Liver (tissue), 9 donors: ENCODE measurements around the gene PLEKHA6. TPM values are rescaled to one million over a fixed set of nuclear protein-coding genes. Genes with fewer than 3 reads are reported as not detected.
"Not testable (repeated sequence)": the region's sequence is repeated elsewhere in the genome, so short reads cannot be mapped to it uniquely, and the experiment has no call there.

Source experiments
- DNase-seq: peaks from one replicate; pipeline ENCODE4 v3.0.0-alpha.2; 2017; ENCODE audit warnings: low spot score
- H3K27ac ChIP-seq, 2 donors: one replicate each; pipeline ENCODE4 v1.7.0; 2013; ENCODE audit warnings: inconsistent platforms in 2 of 2, low read length in 2 of 2, control low read depth in 1 of 2, low read depth in 1 of 2, mild to moderate bottlenecking in 1 of 2
- H3K27me3 ChIP-seq, 4 donors: one replicate each; pipeline versions ENCODE4 v1.6.1 to v1.7.0; 2013; ENCODE audit warnings: low read length in 3 of 4, inconsistent platforms in 1 of 4, mild to moderate bottlenecking in 1 of 4, moderate library complexity in 1 of 4; ENCODE audit not compliant: control insufficient read depth in 4 of 4, insufficient read depth in 4 of 4
- H3K36me3 ChIP-seq, 4 donors: one replicate each; pipeline versions ENCODE4 v1.6.1 to v1.7.0; 2013; ENCODE audit warnings: low read length in 3 of 4, mild to moderate bottlenecking in 3 of 4, low read depth in 1 of 4, moderate library complexity in 1 of 4; ENCODE audit not compliant: control insufficient read depth in 4 of 4, insufficient read depth in 3 of 4
- H3K4me1 ChIP-seq, 4 donors: one replicate each; pipeline versions ENCODE4 v1.6.1 to v1.7.0; 2013; ENCODE audit warnings: low read length in 3 of 4, mild to moderate bottlenecking in 3 of 4, moderate library complexity in 1 of 4; ENCODE audit not compliant: control insufficient read depth in 4 of 4, insufficient read depth in 4 of 4
- H3K4me3 ChIP-seq, 3 donors: one replicate each; pipeline versions ENCODE4 v1.6.1 to v1.7.0; 2013; ENCODE audit warnings: low read length in 3 of 3, control low read depth in 1 of 3, low read depth in 1 of 3, mild to moderate bottlenecking in 1 of 3
- H3K9ac ChIP-seq, 2 donors: one replicate each; pipeline ENCODE4 v1.7.0; 2013; ENCODE audit warnings: low read length in 2 of 2, mild to moderate bottlenecking in 2 of 2, moderate library complexity in 2 of 2, control low read depth in 1 of 2, low read depth in 1 of 2
- H3K9me3 ChIP-seq, 4 donors: one replicate each; pipeline versions ENCODE4 v1.6.1 to v1.7.0; 2013; ENCODE audit warnings: low read length in 3 of 4; ENCODE audit not compliant: control insufficient read depth in 4 of 4
- EGR1 ChIP-seq, 2 donors: IDR thresholded peaks; 2 replicates each; pipeline ENCODE4 v1.6.1; 2016 to 2018; ENCODE audit warnings: antibody characterized with exemption in 2 of 2, low read depth in 2 of 2
- FOXA2 ChIP-seq: IDR thresholded peaks from 2 replicates; pipeline ENCODE4 v1.6.1; 2016; ENCODE audit warnings: antibody characterized with exemption
- GABPA ChIP-seq, 2 donors: IDR thresholded peaks in 1 of 2; conservative IDR thresholded peaks in 1 of 2; 2 replicates each; pipeline ENCODE4 v1.6.1; 2016; ENCODE audit warnings: antibody characterized with exemption in 2 of 2, mild to moderate bottlenecking in 1 of 2, moderate library complexity in 1 of 2
- HNF4A ChIP-seq, 2 donors: conservative IDR thresholded peaks; 2 replicates each; pipeline ENCODE4 v1.6.1; 2016; ENCODE audit warnings: antibody characterized with exemption in 2 of 2, mild to moderate bottlenecking in 2 of 2
- HNF4G ChIP-seq: IDR thresholded peaks from 2 replicates; pipeline ENCODE4 v1.6.1; 2016; ENCODE audit warnings: antibody characterized with exemption
- JUND ChIP-seq, 2 donors: IDR thresholded peaks; 2 replicates each; pipeline ENCODE4 v1.6.1; 2016; ENCODE audit warnings: antibody characterized with exemption in 2 of 2
- NR2F2 ChIP-seq: IDR thresholded peaks from 2 replicates; pipeline ENCODE4 v1.6.1; 2016; ENCODE audit warnings: antibody characterized with exemption
- RAD21 ChIP-seq, 2 donors: IDR thresholded peaks; 2 replicates each; pipeline ENCODE4 v1.6.1; 2016; ENCODE audit warnings: antibody characterized with exemption in 2 of 2, mild to moderate bottlenecking in 2 of 2
- SP1 ChIP-seq: IDR thresholded peaks from 2 replicates; pipeline ENCODE4 v1.6.1; 2018; ENCODE audit warnings: antibody characterized with exemption, mild to moderate bottlenecking
- YY1 ChIP-seq: IDR thresholded peaks from 2 replicates; pipeline ENCODE4 v1.6.1; 2016; ENCODE audit warnings: antibody characterized with exemption, mild to moderate bottlenecking
- WGBS: extraction: QIAGEN DNeasy Blood & Tissue Kit; methylation state at CpG from one replicate; pipeline ENCODE4 v1.1.7; 2013; 5-methylcytosine and 5-hydroxymethylcytosine counted together
- polyA plus RNA-seq, 2 donors: library from polyadenylated mRNA; stranded (reverse) in 1 of 2; unstranded in 1 of 2; fragments of 200-250 nt in 1 of 2; fragments of >200 nt in 1 of 2; fragmentation: Nextera tagmentation in 1 of 2; extraction: Ambion mirVana in 1 of 2; gene quantifications; one replicate each; pipeline versions ENCODE4 v1.2.1 to v1.2.3, GENCODE V29; 2013 to 2015
- total RNA-seq, 2 donors: library from RNA; depleted of rRNA; stranded (reverse); fragments of >200 nt; gene quantifications; one replicate each; pipeline ENCODE4 v1.2.3, GENCODE V29; 2014
- TF ChIP-seq, protein P1 (sequence below): IDR thresholded peaks from 2 replicates; pipeline ENCODE4 v1.6.1; 2016; ENCODE audit warnings: antibody characterized with exemption
- TF ChIP-seq, protein P2 (sequence below): IDR thresholded peaks from 2 replicates; pipeline ENCODE4 v1.6.1; 2016; ENCODE audit warnings: antibody characterized with exemption, mild to moderate bottlenecking
- TF ChIP-seq, protein P3 (sequence below): IDR thresholded peaks from 2 replicates; pipeline ENCODE4 v1.6.1; 2016; ENCODE audit warnings: antibody characterized with exemption
- donor health status: healthy.
- donor health status: healthy.
- donor health status: healthy.
- donor health status: healthy.
- donor health status: healthy.

PLEKHA6 gene
- total and polyA plus RNA-seq, 4 donors = 5.3 to 12.8 (median 7.6) TPM

DNA sequence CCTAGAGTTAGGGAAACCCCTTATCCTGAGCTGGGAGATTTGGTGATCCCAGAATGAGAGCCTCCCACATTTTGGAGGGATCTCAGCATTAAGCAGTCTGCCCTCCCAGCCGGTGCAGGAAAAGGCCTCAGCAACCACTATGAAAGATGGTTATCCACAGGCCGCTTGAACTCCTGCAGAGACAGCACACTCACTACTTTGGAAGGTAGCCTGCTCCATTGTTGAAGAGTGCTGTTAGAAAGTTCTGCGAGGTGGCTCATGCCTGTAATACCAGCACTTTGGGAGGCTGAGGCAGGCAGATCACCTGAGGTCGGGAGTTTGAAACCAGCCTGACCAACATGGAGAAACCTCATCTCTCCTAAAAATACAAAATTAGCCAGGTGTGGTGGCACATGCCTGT is 48.8 kb downstream of the PLEKHA6 start:
- H3K36me3 ChIP-seq, DNase-seq, H3K9ac ChIP-seq, H3K4me3 ChIP-seq, H3K9me3 ChIP-seq, H3K27me3 ChIP-seq, H3K27ac ChIP-seq: not testable (repeated sequence)
- H3K4me1 ChIP-seq = peaks cover 2 to 20% (median 15%) of the 10 kb centered on the region in 4 donors
- 93% methylated on average over 4 of the region's 4 CpGs for WGBS

DNA sequence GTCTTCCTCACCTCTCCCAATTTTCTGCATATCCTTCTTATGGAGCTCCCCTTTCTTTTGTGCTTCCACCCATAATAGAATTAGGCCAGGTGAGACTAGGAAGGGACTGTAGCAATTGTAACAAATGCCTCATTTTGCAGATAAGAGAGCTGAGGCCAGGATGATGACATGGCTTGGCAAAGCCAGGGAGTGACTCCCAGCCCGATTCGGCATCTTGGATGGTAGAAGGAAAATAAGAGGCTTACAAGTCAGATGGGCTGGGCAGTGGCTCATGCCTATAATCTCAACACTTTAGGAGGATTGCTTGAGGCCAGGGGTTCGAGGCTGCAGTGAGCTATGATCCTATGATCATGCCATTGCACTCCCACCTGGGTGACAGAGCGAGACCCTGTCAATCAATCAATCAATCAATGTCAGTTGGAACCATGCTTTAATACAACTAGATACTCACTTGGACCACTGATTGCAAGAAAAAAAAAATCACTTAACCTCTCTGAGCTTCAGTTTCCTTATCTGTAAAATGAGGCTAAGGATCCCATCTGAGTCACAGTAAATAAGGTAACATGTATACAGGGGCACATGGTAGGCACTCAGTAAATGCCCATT is 51.6 kb downstream of the PLEKHA6 start:
- H3K9me3 ChIP-seq = no peaks in the 10 kb centered on the region
- TF ChIP-seq HNF4G (no peak), RAD21 (IDR thresholded peaks at IDR 0.05) (no peak), EGR1 (IDR thresholded peaks at IDR 0.05; ENCODE audit: low read depth in 2 of 2) (no peak), YY1 (no peak), SP1 (no peak), GABPA (IDR thresholded peaks at IDR 0.05 in 1 of 2, conservative IDR thresholded peaks at IDR 0.05 in 1 of 2) (no peak), FOXA2 (no peak), JUND (IDR thresholded peaks at IDR 0.05) (no peak), NR2F2 (no peak), HNF4A (conservative IDR thresholded peaks at IDR 0.05) (no peak)
- TF ChIP-seq, protein P1, sequence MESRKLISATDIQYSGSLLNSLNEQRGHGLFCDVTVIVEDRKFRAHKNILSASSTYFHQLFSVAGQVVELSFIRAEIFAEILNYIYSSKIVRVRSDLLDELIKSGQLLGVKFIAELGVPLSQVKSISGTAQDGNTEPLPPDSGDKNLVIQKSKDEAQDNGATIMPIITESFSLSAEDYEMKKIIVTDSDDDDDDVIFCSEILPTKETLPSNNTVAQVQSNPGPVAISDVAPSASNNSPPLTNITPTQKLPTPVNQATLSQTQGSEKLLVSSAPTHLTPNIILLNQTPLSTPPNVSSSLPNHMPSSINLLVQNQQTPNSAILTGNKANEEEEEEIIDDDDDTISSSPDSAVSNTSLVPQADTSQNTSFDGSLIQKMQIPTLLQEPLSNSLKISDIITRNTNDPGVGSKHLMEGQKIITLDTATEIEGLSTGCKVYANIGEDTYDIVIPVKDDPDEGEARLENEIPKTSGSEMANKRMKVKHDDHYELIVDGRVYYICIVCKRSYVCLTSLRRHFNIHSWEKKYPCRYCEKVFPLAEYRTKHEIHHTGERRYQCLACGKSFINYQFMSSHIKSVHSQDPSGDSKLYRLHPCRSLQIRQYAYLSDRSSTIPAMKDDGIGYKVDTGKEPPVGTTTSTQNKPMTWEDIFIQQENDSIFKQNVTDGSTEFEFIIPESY = no peak
- TF ChIP-seq, protein P2, sequence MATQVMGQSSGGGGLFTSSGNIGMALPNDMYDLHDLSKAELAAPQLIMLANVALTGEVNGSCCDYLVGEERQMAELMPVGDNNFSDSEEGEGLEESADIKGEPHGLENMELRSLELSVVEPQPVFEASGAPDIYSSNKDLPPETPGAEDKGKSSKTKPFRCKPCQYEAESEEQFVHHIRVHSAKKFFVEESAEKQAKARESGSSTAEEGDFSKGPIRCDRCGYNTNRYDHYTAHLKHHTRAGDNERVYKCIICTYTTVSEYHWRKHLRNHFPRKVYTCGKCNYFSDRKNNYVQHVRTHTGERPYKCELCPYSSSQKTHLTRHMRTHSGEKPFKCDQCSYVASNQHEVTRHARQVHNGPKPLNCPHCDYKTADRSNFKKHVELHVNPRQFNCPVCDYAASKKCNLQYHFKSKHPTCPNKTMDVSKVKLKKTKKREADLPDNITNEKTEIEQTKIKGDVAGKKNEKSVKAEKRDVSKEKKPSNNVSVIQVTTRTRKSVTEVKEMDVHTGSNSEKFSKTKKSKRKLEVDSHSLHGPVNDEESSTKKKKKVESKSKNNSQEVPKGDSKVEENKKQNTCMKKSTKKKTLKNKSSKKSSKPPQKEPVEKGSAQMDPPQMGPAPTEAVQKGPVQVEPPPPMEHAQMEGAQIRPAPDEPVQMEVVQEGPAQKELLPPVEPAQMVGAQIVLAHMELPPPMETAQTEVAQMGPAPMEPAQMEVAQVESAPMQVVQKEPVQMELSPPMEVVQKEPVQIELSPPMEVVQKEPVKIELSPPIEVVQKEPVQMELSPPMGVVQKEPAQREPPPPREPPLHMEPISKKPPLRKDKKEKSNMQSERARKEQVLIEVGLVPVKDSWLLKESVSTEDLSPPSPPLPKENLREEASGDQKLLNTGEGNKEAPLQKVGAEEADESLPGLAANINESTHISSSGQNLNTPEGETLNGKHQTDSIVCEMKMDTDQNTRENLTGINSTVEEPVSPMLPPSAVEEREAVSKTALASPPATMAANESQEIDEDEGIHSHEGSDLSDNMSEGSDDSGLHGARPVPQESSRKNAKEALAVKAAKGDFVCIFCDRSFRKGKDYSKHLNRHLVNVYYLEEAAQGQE = no peak
- TF ChIP-seq, protein P3, sequence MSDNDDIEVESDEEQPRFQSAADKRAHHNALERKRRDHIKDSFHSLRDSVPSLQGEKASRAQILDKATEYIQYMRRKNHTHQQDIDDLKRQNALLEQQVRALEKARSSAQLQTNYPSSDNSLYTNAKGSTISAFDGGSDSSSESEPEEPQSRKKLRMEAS = no peak
- no peak overlapping the region for H3K27ac ChIP-seq
- no peak overlapping the region for H3K4me3 ChIP-seq
- peaks cover 2 to 17% (median 15%) of the 10 kb centered on the region in 4 donors for H3K4me1 ChIP-seq
- no peak for DNase-seq
- H3K36me3 ChIP-seq = no peaks in the 10 kb centered on the region
- H3K9ac ChIP-seq = no peak overlapping the region
- WGBS = 64% methylated on average over 4 of the region's 4 CpGs
- H3K27me3 ChIP-seq = no peaks in the 10 kb centered on the region
